Measurements from ENCODE around the gene STAM2.

- no peak for TF ChIP-seq CTCF (IDR thresholded peaks at IDR 0.05)
- no peak for TF ChIP-seq POLR2A (IDR thresholded peaks at IDR 0.05)
Measured at GRCh38 chr2:152165306-152165705, 10.3 kb downstream of the STAM2 start.
